Lung (tissue), 12 donors: ENCODE measurements around the gene DCUN1D4. TPM values are rescaled to one million over a fixed set of nuclear protein-coding genes. Genes with fewer than 3 reads are reported as not detected.

Experiments
- ATAC-seq: fragments of 200-7000 bp; cut with Tn5 transposase; one replicate; pipeline ENCODE4 v1.9.1; 2020; ENCODE audit warnings: moderate number of reproducible peaks; ENCODE audit not compliant: insufficient read depth, low FRiP score
- DNase-seq, 3 donors: peaks; one replicate each; pipeline ENCODE4 v3.0.0-alpha.2; 2013 to 2017
- H3K27ac ChIP-seq, 2 donors: one replicate each; pipeline ENCODE4 v1.5.1; 2013; ENCODE audit warnings: mild to moderate bottlenecking in 2 of 2, moderate library complexity in 2 of 2, control low read depth in 1 of 2, inconsistent platforms in 1 of 2, low read depth in 1 of 2, low read length in 1 of 2
- H3K27me3 ChIP-seq, 3 donors: one replicate each; pipeline ENCODE4 v1.5.1; 2013; ENCODE audit warnings: low read length in 2 of 3; ENCODE audit not compliant: control insufficient read depth in 3 of 3, insufficient read depth in 3 of 3
- H3K36me3 ChIP-seq, 4 donors: one replicate each; pipeline ENCODE4 v1.5.1; 2013; ENCODE audit warnings: low read length in 4 of 4, mild to moderate bottlenecking in 1 of 4, moderate library complexity in 1 of 4; ENCODE audit not compliant: control insufficient read depth in 4 of 4, insufficient read depth in 4 of 4
- H3K4me1 ChIP-seq, 5 donors: one replicate each; pipeline ENCODE4 v1.5.1; 2013; ENCODE audit warnings: low read length in 5 of 5, mild to moderate bottlenecking in 2 of 5, moderate library complexity in 1 of 5; ENCODE audit not compliant: control insufficient read depth in 5 of 5, insufficient read depth in 5 of 5
- H3K4me3 ChIP-seq: one replicate; pipeline ENCODE4 v1.5.1; 2013; ENCODE audit warnings: mild to moderate bottlenecking, control low read depth, moderate library complexity
- H3K9ac ChIP-seq, 2 donors: one replicate each; pipeline ENCODE4 v1.5.1; 2013; ENCODE audit warnings: low read length in 2 of 2, control low read depth in 1 of 2; ENCODE audit not compliant: insufficient read depth in 1 of 2
- H3K9me3 ChIP-seq, 4 donors: one replicate each; pipeline ENCODE4 v1.5.1; 2013; ENCODE audit warnings: low read length in 3 of 4, mild to moderate bottlenecking in 1 of 4, moderate library complexity in 1 of 4; ENCODE audit not compliant: control insufficient read depth in 4 of 4, insufficient read depth in 3 of 4
- WGBS, 2 donors: extraction: QIAGEN DNeasy Blood & Tissue Kit; methylation state at CpG; one replicate each; pipeline ENCODE4 v1.1.7; 2013; 5-methylcytosine and 5-hydroxymethylcytosine counted together
- polyA plus RNA-seq, 2 donors: library from polyadenylated mRNA; stranded (reverse); fragments of 200-250 nt; gene quantifications; one replicate each; pipeline ENCODE4 v1.2.1, GENCODE V29; 2013
- total RNA-seq, 2 donors: library from RNA; depleted of rRNA in 1 of 2; stranded (reverse); fragments of >200 nt in 1 of 2; gene quantifications; one replicate each; pipeline ENCODE4 v1.2.1, GENCODE V29; 2014 to 2021
- TF ChIP-seq, protein P1 (sequence below): IDR thresholded peaks from 2 replicates; pipeline ENCODE4 v1.5.1; 2012; ENCODE audit warnings: mild to moderate bottlenecking; ENCODE audit errors: control extremely low read depth, extremely low read depth
- donor health status: control.
- donor health status: control.
- donor health status: Bipolar disorder and iron deficiency.
- donor health status: healthy.
- donor health status: DM: yes; HTN: yes; CAD: no.

Gene DCUN1D4
- total and polyA plus RNA-seq, 4 donors: 8.8 to 43.9 (median 18.3) TPM

- Histone ChIP-seq H3K27me3 (no peaks in the 10 kb centered on the region), H3K4me1 (peaks cover 0 to 14% (median 5%) of the 10 kb centered on the region in 5 donors), H3K9me3 (peaks cover 0 to 2% (median 0%) of the 10 kb centered on the region in 4 donors), H3K9ac (no peak overlapping the region), H3K36me3 (peaks cover 0 to 6% (median 0%) of the 10 kb centered on the region in 4 donors), H3K27ac (no peak overlapping the region), H3K4me3 (no peak overlapping the region)
- 45 to 51% methylated on average over 1 of the region's 1 CpG for WGBS, 2 donors
- no peak for DNase-seq
- TF ChIP-seq, protein P1, sequence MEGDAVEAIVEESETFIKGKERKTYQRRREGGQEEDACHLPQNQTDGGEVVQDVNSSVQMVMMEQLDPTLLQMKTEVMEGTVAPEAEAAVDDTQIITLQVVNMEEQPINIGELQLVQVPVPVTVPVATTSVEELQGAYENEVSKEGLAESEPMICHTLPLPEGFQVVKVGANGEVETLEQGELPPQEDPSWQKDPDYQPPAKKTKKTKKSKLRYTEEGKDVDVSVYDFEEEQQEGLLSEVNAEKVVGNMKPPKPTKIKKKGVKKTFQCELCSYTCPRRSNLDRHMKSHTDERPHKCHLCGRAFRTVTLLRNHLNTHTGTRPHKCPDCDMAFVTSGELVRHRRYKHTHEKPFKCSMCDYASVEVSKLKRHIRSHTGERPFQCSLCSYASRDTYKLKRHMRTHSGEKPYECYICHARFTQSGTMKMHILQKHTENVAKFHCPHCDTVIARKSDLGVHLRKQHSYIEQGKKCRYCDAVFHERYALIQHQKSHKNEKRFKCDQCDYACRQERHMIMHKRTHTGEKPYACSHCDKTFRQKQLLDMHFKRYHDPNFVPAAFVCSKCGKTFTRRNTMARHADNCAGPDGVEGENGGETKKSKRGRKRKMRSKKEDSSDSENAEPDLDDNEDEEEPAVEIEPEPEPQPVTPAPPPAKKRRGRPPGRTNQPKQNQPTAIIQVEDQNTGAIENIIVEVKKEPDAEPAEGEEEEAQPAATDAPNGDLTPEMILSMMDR: no peak
- ATAC-seq: no peak
These were observed 2.8 kb downstream of the DCUN1D4 start for GRCh38 chr4:51845711-51846110.

- WGBS, 2 donors: 76 to 80% methylated on average over 5 of the region's 5 CpGs
- TF ChIP-seq, protein P1: no peak
- H3K36me3 ChIP-seq: peaks cover 0 to 6% (median 0%) of the 10 kb centered on the region in 4 donors
- H3K4me3 ChIP-seq: no peak overlapping the region
- H3K27ac ChIP-seq: no peak overlapping the region
- peaks cover 0 to 12% (median 5%) of the 10 kb centered on the region in 5 donors for H3K4me1 ChIP-seq
- H3K9ac ChIP-seq: no peak overlapping the region
- peaks cover 0 to 2% (median 0%) of the 10 kb centered on the region in 4 donors for H3K9me3 ChIP-seq
- no peaks in the 10 kb centered on the region for H3K27me3 ChIP-seq
- no peak for DNase-seq
- ATAC-seq: no peak
These were observed 6.5 kb downstream of the DCUN1D4 start for GRCh38 chr4:51849430-51849829.

DNA sequence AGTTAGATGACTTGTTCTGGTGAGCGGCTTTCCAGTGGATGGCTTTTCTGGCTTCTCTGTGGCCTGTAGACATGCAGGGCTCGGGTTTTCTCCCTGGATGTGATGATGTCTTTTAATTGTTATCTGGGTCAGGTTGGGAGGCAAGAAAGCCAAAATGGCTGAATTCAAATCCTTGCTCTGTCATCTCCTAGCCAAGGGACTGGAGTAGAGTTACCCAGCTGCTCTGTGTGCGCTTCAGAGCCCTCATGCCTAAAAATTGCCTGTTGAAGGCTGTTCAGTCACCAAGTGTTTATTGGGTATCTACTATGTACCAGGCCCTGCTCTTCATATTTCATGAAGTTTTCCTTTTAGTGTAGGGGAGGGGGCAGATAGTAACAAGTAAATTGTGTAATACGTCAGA lies 7.3 kb downstream of the DCUN1D4 start:
- DNase-seq (no peak), ATAC-seq (no peak)
- H3K9ac ChIP-seq: no peak overlapping the region
- TF ChIP-seq, protein P1: no peak
- H3K4me1 ChIP-seq: peaks cover 0 to 6% (median 5%) of the 10 kb centered on the region in 5 donors
- H3K27me3 ChIP-seq: no peaks in the 10 kb centered on the region
- WGBS, 2 donors: 93 to 95% methylated on average over 4 of the region's 4 CpGs
- peaks cover 0 to 6% (median 0%) of the 10 kb centered on the region in 4 donors for H3K36me3 ChIP-seq
- H3K9me3 ChIP-seq: peaks cover 0 to 2% (median 0%) of the 10 kb centered on the region in 4 donors
- H3K4me3 ChIP-seq: no peak overlapping the region
- no peak overlapping the region for H3K27ac ChIP-seq
